Liver (tissue), 9 donors: ENCODE results near the gene PP2D1. TPM values are rescaled to one million over a fixed set of nuclear protein-coding genes. Genes with fewer than 3 reads are reported as not detected.
A peak's percentile ranks its signal among the peaks of the same experiment; 100 is the strongest.

Experiments used
- DNase-seq: peaks from one replicate; pipeline ENCODE4 v3.0.0-alpha.2; 2017; ENCODE audit warnings: low spot score
- H3K27ac ChIP-seq, 2 donors: one replicate each; pipeline ENCODE4 v1.7.0; 2013; ENCODE audit warnings: inconsistent platforms in 2 of 2, low read length in 2 of 2, control low read depth in 1 of 2, low read depth in 1 of 2, mild to moderate bottlenecking in 1 of 2
- H3K27me3 ChIP-seq, 4 donors: one replicate each; pipeline versions ENCODE4 v1.6.1 to v1.7.0; 2013; ENCODE audit warnings: low read length in 3 of 4, inconsistent platforms in 1 of 4, mild to moderate bottlenecking in 1 of 4, moderate library complexity in 1 of 4; ENCODE audit not compliant: control insufficient read depth in 4 of 4, insufficient read depth in 4 of 4
- H3K36me3 ChIP-seq, 4 donors: one replicate each; pipeline versions ENCODE4 v1.6.1 to v1.7.0; 2013; ENCODE audit warnings: low read length in 3 of 4, mild to moderate bottlenecking in 3 of 4, low read depth in 1 of 4, moderate library complexity in 1 of 4; ENCODE audit not compliant: control insufficient read depth in 4 of 4, insufficient read depth in 3 of 4
- H3K4me1 ChIP-seq, 4 donors: one replicate each; pipeline versions ENCODE4 v1.6.1 to v1.7.0; 2013; ENCODE audit warnings: low read length in 3 of 4, mild to moderate bottlenecking in 3 of 4, moderate library complexity in 1 of 4; ENCODE audit not compliant: control insufficient read depth in 4 of 4, insufficient read depth in 4 of 4
- H3K4me3 ChIP-seq, 3 donors: one replicate each; pipeline versions ENCODE4 v1.6.1 to v1.7.0; 2013; ENCODE audit warnings: low read length in 3 of 3, control low read depth in 1 of 3, low read depth in 1 of 3, mild to moderate bottlenecking in 1 of 3
- H3K9ac ChIP-seq, 2 donors: one replicate each; pipeline ENCODE4 v1.7.0; 2013; ENCODE audit warnings: low read length in 2 of 2, mild to moderate bottlenecking in 2 of 2, moderate library complexity in 2 of 2, control low read depth in 1 of 2, low read depth in 1 of 2
- H3K9me3 ChIP-seq, 4 donors: one replicate each; pipeline versions ENCODE4 v1.6.1 to v1.7.0; 2013; ENCODE audit warnings: low read length in 3 of 4; ENCODE audit not compliant: control insufficient read depth in 4 of 4
- ATF3 ChIP-seq: IDR thresholded peaks from 2 replicates; pipeline ENCODE4 v1.6.1; 2016; ENCODE audit warnings: antibody characterized with exemption
- CTCF ChIP-seq: fragments of 150-350 bp; IDR thresholded peaks from 2 replicates; pipeline ENCODE4 v1.5.1; 2017; ENCODE audit warnings: improper control_type of control experiment, low read depth, low read length; ENCODE audit not compliant: missing input control
- FOXA1 ChIP-seq: IDR thresholded peaks from 2 replicates; pipeline ENCODE4 v1.6.1; 2016; ENCODE audit warnings: antibody characterized with exemption
- FOXA2 ChIP-seq: IDR thresholded peaks from 2 replicates; pipeline ENCODE4 v1.6.1; 2016; ENCODE audit warnings: antibody characterized with exemption
- HNF4A ChIP-seq, 2 donors: conservative IDR thresholded peaks; 2 replicates each; pipeline ENCODE4 v1.6.1; 2016; ENCODE audit warnings: antibody characterized with exemption in 2 of 2, mild to moderate bottlenecking in 2 of 2
- HNF4G ChIP-seq: IDR thresholded peaks from 2 replicates; pipeline ENCODE4 v1.6.1; 2016; ENCODE audit warnings: antibody characterized with exemption
- JUND ChIP-seq, 2 donors: IDR thresholded peaks; 2 replicates each; pipeline ENCODE4 v1.6.1; 2016; ENCODE audit warnings: antibody characterized with exemption in 2 of 2
- MAX ChIP-seq: IDR thresholded peaks from 2 replicates; pipeline ENCODE4 v1.6.1; 2016; ENCODE audit warnings: antibody characterized with exemption
- NR2F2 ChIP-seq: IDR thresholded peaks from 2 replicates; pipeline ENCODE4 v1.6.1; 2016; ENCODE audit warnings: antibody characterized with exemption
- RAD21 ChIP-seq, 2 donors: IDR thresholded peaks; 2 replicates each; pipeline ENCODE4 v1.6.1; 2016; ENCODE audit warnings: antibody characterized with exemption in 2 of 2, mild to moderate bottlenecking in 2 of 2
- REST ChIP-seq: IDR thresholded peaks from 2 replicates; pipeline ENCODE4 v1.6.1; 2016; ENCODE audit warnings: antibody characterized with exemption, mild to moderate bottlenecking
- RXRA ChIP-seq, 2 donors: IDR thresholded peaks; 2 replicates each; pipeline ENCODE4 v1.6.1; 2017 to 2018; ENCODE audit warnings: antibody characterized with exemption in 2 of 2, mild to moderate bottlenecking in 1 of 2
- SP1 ChIP-seq: IDR thresholded peaks from 2 replicates; pipeline ENCODE4 v1.6.1; 2018; ENCODE audit warnings: antibody characterized with exemption, mild to moderate bottlenecking
- YY1 ChIP-seq: IDR thresholded peaks from 2 replicates; pipeline ENCODE4 v1.6.1; 2016; ENCODE audit warnings: antibody characterized with exemption, mild to moderate bottlenecking
- ZBTB33 ChIP-seq: IDR thresholded peaks from 2 replicates; pipeline ENCODE4 v1.6.1; 2016; ENCODE audit warnings: antibody characterized with exemption
- WGBS: extraction: QIAGEN DNeasy Blood & Tissue Kit; methylation state at CpG from one replicate; pipeline ENCODE4 v1.1.7; 2013; 5-methylcytosine and 5-hydroxymethylcytosine counted together
- polyA plus RNA-seq, 2 donors: library from polyadenylated mRNA; stranded (reverse) in 1 of 2; unstranded in 1 of 2; fragments of 200-250 nt in 1 of 2; fragments of >200 nt in 1 of 2; fragmentation: Nextera tagmentation in 1 of 2; extraction: Ambion mirVana in 1 of 2; gene quantifications; one replicate each; pipeline versions ENCODE4 v1.2.1 to v1.2.3, GENCODE V29; 2013 to 2015
- total RNA-seq, 2 donors: library from RNA; depleted of rRNA; stranded (reverse); fragments of >200 nt; gene quantifications; one replicate each; pipeline ENCODE4 v1.2.3, GENCODE V29; 2014
- donor health status: healthy.
- donor health status: healthy.
- donor health status: healthy.
- donor health status: healthy.
- donor health status: healthy.

Gene PP2D1
- total and polyA plus RNA-seq, 4 donors: 0.31 TPM; not detected in 3

GRCh38 chr3:20038699-20039465, 26.8 kb upstream of the PP2D1 start:
- TF ChIP-seq MAX (no peak), HNF4A (conservative IDR thresholded peaks at IDR 0.05) (peak in 1 of 2 donors; percentile 18), SP1 (no peak)
- H3K27me3 ChIP-seq: no peaks in the 10 kb centered on the region
- DNase-seq: no peak
- peak overlapping the region; percentile 92 to 95 for H3K27ac ChIP-seq
- WGBS: 12% methylated on average over 16 of the region's 16 CpGs
- no peaks in the 10 kb centered on the region for H3K36me3 ChIP-seq
- peak overlapping the region; percentile 14 to 98 (median 83) for H3K4me3 ChIP-seq
- no peaks in the 10 kb centered on the region for H3K9me3 ChIP-seq
- H3K9ac ChIP-seq: peak overlapping the region; percentile 70 to 71
- H3K4me1 ChIP-seq: peaks cover 6 to 44% (median 36%) of the 10 kb centered on the region in 4 donors

- no peak overlapping the region for H3K9ac ChIP-seq
- H3K9me3 ChIP-seq: no peaks in the 10 kb centered on the region
- DNase-seq: no peak
- no peak overlapping the region for H3K27ac ChIP-seq
- H3K36me3 ChIP-seq: no peaks in the 10 kb centered on the region
- peaks cover 3 to 30% (median 21%) of the 10 kb centered on the region in 4 donors for H3K4me1 ChIP-seq
- no peak overlapping the region for H3K4me3 ChIP-seq
- 89% methylated on average over 1 of the region's 1 CpG for WGBS
- no peak for TF ChIP-seq ATF3
- TF ChIP-seq RAD21 (IDR thresholded peaks at IDR 0.05): peak; percentile 37 to 40
- no peaks in the 10 kb centered on the region for H3K27me3 ChIP-seq
Observed at GRCh38 chr3:20037255-20037996, 25.4 kb upstream of the PP2D1 start.

- Histone ChIP-seq H3K36me3 (no peaks in the 10 kb centered on the region), H3K9ac (no peak overlapping the region), H3K9me3 (no peaks in the 10 kb centered on the region), H3K27ac (no peak overlapping the region), H3K27me3 (no peaks in the 10 kb centered on the region), H3K4me1 (peaks cover 0 to 15% (median 8%) of the 10 kb centered on the region in 4 donors), H3K4me3 (no peak overlapping the region)
- no peak for TF ChIP-seq YY1
- no peak for TF ChIP-seq ZBTB33
- peak in 1 of 2 donors; percentile 15 for TF ChIP-seq RAD21 (IDR thresholded peaks at IDR 0.05)
- no peak for TF ChIP-seq NR2F2
- peak in 1 of 2 donors; percentile 41 for TF ChIP-seq HNF4A (conservative IDR thresholded peaks at IDR 0.05)
- TF ChIP-seq CTCF: no peak
- peak; percentile 47 for TF ChIP-seq FOXA2
- TF ChIP-seq MAX: no peak
- no peak for TF ChIP-seq REST
- no peak for TF ChIP-seq ATF3
- TF ChIP-seq HNF4G: no peak
- TF ChIP-seq FOXA1: no peak
- TF ChIP-seq SP1: peak; percentile 30
- TF ChIP-seq JUND (IDR thresholded peaks at IDR 0.05): no peak
- TF ChIP-seq RXRA (IDR thresholded peaks at IDR 0.05): peak in 1 of 2 donors; percentile 60
- WGBS: 40% methylated on average over 4 of the region's 4 CpGs
- no peak for DNase-seq
Observed at GRCh38 chr3:20035019-20035418, 23.0 kb upstream of the PP2D1 start.
